Renal cortical epithelial cell (primary cell): ENCODE measurements around the gene PYGL. TPM values are rescaled to one million over a fixed set of nuclear protein-coding genes. Genes with fewer than 3 reads are reported as not detected.
A peak's percentile ranks its signal among the peaks of the same experiment; 100 is the strongest.

ENCODE experiments used
- DNase-seq: peaks from one replicate; pipeline ENCODE4 v3.0.0-alpha.2; 2011; ENCODE audit warnings: low read depth
- total RNA-seq: library from RNA; depleted of rRNA; stranded (reverse); fragments of >200 nt; gene quantifications from 2 replicates; pipeline ENCODE4 v1.2.3, GENCODE V29; 2014

The PYGL gene
- total RNA-seq, 1 donor from 2014 or later: 202 TPM

DNA sequence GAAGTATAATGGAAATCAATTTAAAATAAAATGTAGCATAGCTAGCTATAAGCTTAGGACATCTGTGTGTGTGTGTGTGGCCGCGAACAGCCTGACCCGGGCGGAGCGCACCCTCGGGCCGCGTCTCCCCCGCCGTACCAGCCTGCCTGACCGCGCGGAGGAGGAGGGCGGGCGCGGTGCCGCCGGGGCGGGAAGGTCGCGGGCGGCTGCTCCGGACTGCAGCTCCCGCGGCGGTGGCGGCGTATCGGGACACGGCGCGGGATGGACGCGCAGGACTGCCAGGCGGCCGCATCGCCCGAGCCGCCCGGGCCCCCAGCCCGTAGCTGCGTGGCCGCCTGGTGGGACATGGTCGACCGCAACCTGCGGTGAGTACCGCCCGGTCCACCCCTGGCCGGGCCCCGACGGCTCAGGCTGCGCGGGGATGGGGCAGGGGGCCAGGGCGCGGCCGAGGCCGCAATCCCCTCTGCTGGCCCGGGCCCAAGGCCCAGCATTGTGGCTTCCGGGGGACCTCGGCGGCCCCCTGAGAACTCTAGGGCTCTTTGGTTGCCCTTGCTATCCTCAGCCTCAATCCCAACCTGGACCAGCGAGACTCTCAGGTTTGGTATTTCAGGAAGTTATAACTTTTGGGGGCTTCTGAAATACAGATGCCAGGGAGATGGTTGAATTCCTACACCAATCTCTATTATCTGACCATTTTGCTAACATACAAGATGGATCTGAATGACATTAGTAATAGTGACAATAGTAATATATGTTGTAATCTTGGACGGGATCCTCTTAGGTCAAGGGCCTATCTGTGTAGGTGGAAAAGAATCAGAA, 72.2 kb downstream of the PYGL start, which contains the start of gene ABHD12B:
ABHD12B (plus strand) TSS at position 140 of the 819 bp plus-strand sequence; CDS start at position 262, 122 bp downstream.
- DNase-seq: no peak

DNA sequence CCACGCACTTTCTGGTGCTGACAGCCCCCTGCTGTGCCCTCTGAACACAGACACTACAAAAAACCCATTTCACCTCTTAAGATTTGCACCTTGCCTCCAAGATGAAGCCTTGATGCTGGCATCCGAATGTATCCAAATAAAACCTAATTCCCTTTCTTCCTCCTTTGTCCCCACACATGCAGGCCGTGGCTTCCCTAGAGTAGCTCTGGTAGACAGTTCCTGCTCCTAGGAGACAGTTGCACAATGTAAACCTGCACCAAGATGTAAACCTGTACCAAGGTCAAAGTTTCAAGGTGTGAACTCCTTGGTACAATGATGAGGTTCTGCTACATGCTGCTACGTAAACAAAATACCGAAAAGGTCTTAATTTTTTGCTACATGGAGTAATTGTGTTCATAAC, 73.1 kb downstream of the PYGL start:
- no peak for DNase-seq

DNA sequence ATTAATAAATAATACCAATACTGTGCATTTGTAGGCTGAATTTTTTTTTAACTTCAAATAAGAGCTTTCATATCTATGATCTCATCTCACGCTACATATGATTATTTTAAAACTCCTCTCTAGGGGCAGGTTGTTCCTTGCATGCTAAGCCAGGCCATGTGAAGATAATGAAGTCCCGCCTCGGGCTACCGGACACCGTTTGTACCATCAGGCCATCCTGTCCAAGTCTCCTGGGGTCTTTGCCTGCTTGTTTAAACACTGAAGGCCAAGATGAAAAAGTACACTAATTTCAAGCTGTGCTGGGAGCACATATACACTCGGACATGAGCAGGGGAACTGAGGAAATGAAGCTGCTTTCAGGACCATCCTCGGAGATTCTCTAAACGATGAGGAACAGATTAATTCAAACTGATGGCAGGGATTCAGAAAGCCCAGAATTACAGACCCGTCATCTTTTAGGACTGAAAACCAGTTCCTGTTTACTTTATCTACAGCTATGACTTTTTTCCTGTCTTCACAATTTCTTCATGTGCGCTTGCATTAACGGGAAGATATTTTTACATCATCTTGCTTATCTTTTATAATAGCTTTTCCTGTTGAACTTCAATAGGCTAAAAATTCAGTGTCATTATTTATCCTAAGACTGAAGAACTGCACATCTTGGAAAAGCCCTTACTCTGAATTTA, 78.7 kb downstream of the PYGL start:
- no peak for DNase-seq

DNA sequence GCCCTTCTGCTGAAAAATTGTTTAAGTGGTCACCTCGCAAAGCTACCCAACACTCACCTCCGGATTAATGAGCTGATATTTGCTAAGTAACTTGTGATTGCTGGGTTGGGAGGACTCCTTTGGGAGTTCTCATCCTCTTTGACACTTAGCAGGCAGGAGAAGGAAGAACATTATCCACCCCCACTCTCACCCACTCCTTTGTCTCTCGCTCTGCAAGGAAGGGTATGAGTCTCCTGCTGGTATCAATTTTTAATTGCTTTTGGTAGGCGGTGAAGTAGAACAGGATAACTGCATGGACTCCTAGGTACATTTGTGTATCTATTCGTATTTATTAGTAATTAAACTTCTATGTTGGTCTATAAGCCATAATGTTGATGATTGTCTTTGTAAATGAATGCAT, 79.3 kb downstream of the PYGL start:
- no peak for DNase-seq

DNA sequence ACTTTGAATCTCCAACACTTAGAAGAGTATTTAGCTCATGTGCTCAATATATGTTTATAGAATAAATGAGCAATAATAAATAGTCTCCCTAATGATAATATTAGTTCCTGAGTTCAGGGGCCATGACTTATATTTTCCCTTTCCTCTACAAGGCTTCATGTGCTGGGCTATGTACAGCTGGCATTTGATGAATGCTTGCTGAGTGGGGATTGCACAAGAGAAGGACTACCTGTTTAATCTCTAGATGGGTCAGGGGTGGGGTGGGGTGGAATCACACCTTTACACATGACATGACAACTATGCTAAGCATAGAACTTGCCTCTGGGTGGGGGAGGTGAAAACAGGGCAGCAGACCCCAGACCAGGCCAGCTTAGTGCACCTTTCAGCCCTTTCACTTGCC, 80.0 kb downstream of the PYGL start:
- no peak for DNase-seq

DNA sequence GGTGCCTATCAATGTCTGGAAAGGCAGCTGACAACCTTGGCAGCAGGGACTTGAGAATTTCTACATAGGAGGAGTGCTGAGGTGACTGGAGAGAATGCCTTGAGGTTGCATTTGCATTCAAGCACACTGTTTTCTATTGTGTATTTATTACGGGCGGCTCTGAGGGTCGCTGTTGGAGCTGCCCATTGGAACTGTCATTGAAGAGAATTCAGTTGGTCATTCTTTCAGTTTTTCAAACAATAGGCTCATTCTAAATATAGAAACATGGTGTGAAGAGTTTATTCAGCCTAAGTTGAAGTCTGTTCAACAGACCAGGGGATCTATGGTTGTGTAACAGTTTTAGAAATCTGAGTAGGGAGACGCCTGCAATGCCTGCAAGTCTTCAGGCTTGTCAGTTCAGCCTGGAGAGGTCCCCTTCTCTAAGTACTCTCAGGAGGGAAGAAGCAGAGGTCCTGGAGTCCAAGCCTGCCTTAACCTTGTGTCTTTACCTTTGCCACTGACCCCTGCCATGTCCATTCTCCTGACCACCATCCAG, 82.2 kb downstream of the PYGL start:
- DNase-seq: peak; percentile 32

DNA sequence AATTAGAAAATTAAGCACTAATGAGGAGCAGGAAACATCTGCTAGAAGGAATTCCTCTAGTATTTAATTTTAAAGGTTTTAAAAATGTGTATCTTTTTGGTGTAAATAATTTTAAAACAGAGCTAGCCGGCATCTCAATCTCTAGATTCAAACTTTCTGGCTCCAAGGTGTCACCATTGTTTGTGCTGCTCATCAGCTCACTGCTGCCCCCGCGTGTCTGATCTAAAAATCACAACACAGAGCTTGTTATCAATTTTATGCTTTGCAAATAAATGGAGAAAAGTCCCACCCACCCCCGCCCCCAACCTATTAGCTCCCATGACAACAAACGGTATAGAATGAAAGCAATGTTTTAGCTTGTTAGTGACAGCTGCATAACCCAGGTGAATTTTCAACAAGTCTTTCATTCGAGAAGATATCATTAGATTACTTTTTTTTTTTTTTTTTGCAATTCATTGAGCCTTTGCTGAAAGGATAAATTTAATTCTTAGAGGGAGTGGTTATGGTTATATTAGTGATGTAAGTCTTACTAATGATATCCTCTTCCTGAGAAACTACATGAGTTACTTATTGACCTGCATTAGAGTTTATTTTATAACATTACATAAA, 83.7 kb downstream of the PYGL start:
- DNase-seq: peak; percentile 72

DNA sequence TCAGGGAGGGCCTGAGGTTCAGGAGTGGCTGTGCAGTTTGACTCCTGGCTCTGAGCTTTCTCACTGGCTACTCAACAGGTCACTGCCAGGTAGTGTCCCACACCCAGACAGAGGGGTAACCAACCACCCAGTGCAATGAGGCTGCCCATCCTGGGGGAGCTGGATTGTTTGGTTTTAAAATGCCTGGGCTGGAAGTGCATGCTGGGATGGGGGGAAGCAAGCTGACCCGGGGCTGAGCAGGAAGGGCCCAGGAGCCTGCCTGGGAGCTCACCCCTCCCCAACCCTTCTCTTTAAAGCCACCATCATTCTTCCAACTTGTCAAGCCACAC, 85.0 kb downstream of the PYGL start:
- DNase-seq: no peak

DNA sequence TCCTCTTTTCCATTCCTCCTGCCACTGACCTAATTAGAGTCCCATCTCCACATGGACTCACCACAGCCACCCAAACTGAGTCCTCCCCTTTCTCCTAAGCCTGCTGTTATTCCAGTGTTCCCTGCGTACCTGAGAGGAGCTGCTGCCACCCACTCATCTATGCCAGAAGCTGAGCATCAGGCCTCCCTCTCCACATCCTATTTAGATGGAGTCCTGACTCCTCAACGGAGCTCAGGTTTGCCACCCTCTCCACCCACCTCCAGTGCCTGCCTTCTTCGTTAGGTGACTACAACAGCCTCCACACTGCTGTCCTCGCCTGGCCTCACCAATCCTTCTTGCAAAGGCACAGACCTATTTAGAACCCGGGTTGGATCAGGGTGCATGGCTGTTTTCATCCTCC, 87.6 kb downstream of the PYGL start:
- DNase-seq: no peak

DNA sequence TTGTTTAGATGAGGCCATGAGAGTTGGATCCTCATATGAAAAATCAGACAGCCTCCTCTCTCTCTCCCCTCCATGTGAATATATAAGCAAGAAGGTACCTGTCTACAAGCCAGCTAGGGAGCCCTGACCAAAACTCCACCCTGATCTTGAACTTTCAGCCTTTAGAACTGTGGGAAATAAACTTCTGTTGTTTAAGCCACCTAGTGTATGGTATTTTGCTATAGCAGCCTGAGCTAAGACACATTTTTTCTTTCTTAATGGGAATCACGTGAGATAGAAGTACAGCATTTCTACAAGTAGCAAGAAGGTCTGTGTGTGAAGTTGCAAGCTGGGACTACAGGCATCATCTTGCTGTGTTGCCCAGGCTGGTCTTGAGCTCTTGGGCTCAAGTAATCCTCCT, 88.7 kb downstream of the PYGL start:
- DNase-seq: peak; percentile 43

Other genes with a start within 250 kb of the PYGL start
- gene NIN, start 113.3 kb downstream of the PYGL start, total RNA-seq: 30.0 and 78.2 TPM in 2 replicates
- not detected in 2 replicates for gene ABHD12B, start 72.4 kb downstream of the PYGL start, total RNA-seq
- 0.69 and 2.9 TPM in 2 replicates for gene TRIM9, start 150.6 kb upstream of the PYGL start, total RNA-seq